H1 (cell line): ENCODE results near the gene SPTAN1. TPM values are rescaled to one million over a fixed set of nuclear protein-coding genes. Genes with fewer than 3 reads are reported as not detected.
"Not testable (repeated sequence)": the region's sequence is repeated elsewhere in the genome, so short reads cannot be mapped to it uniquely, and the experiment has no call there.

Experiments
- CTCF ChIA-PET: fragments of 300-600 bp; sonication (Branson Sonifier 250); formaldehyde crosslinking; loops from one replicate; lab custom pipeline; 2021; ENCODE audit not compliant: partially characterized antibody; lab: Charles Lee
- POLR2A ChIA-PET: fragments of 300-600 bp; sonication (Branson Sonifier 250); formaldehyde crosslinking; loops from one replicate; lab custom pipeline; 2021; ENCODE audit warnings: inconsistent platforms; ENCODE audit not compliant: partially characterized antibody; lab: Charles Lee
- DNase-seq, 2 experiments: peaks; one replicate each; pipeline versions ENCODE4 v3.0.0 to v3.0.0-alpha.2; 2010 to 2022; ENCODE audit warnings: low spot score in 2 of 2, low read depth in 1 of 2, mixed read lengths in 1 of 2
- FAIRE-seq: peaks from 2 replicates; lab custom pipeline; 2011; peaks lifted over from hg19 to GRCh38; lab: Jason Lieb, UNC
- H2AFZ ChIP-seq: 2 replicates; pipeline ENCODE4 v1.8.1; 2012; ENCODE audit warnings: low read length, inconsistent platforms
- H2AK5ac ChIP-seq: 2 replicates; pipeline ENCODE4 v1.6.1; 2013; ENCODE audit warnings: low read depth, low read length
- H2BK120ac ChIP-seq: replicated peaks from 2 replicates; pipeline ENCODE3; 2013; ENCODE audit warnings: low read depth, low read length, inconsistent platforms
- H2BK12ac ChIP-seq: 2 replicates; pipeline ENCODE4 v1.6.1; 2013; ENCODE audit warnings: low read depth, low read length
- H2BK15ac ChIP-seq: 2 replicates; pipeline ENCODE4 v1.6.1; 2013; ENCODE audit warnings: low read length
- H2BK20ac ChIP-seq: 2 replicates; pipeline ENCODE4 v1.6.1; 2013; ENCODE audit warnings: low read length
- H2BK5ac ChIP-seq: 2 replicates; pipeline ENCODE4 v1.6.1; 2013; ENCODE audit warnings: low read depth, low read length
- H3K14ac ChIP-seq: 2 replicates; pipeline ENCODE4 v1.6.1; 2013; ENCODE audit warnings: inconsistent platforms; ENCODE audit not compliant: insufficient read length
- H3K18ac ChIP-seq: 2 replicates; pipeline ENCODE4 v1.6.1; 2013; ENCODE audit warnings: low read length; ENCODE audit errors: extremely low read depth
- H3K23ac ChIP-seq: 2 replicates; pipeline ENCODE4 v1.6.1; 2013; ENCODE audit warnings: inconsistent platforms; ENCODE audit not compliant: insufficient read length
- H3K23me2 ChIP-seq: 2 replicates; pipeline ENCODE4 v1.6.1; 2013; ENCODE audit warnings: low read depth, low read length
- H3K27ac ChIP-seq: 2 replicates; pipeline ENCODE4 v1.6.1; 2011; ENCODE audit warnings: low read depth, low read length, inconsistent platforms
- H3K27me3 ChIP-seq, 4 experiments: replicated peaks in 1 of 4; 1 replicate in 1 of 4; 2 replicates in 3 of 4; pipeline versions ENCODE4 v1.6.1 to v1.8.1; 2011 to 2013; ENCODE audit warnings: low read length in 3 of 4, mild to moderate bottlenecking in 3 of 4, inconsistent platforms in 2 of 4, mixed read lengths in 2 of 4, moderate library complexity in 1 of 4; ENCODE audit not compliant: control insufficient read depth in 3 of 4, insufficient read depth in 3 of 4; ENCODE audit errors: extremely low read depth in 1 of 4
- H3K36me3 ChIP-seq, 4 experiments: 2 replicates each; pipeline versions ENCODE4 v1.6.1 to v1.8.1; 2011 to 2013; ENCODE audit warnings: mild to moderate bottlenecking in 4 of 4, low read length in 3 of 4, moderate library complexity in 2 of 4, control low read depth in 1 of 4, inconsistent platforms in 1 of 4; ENCODE audit not compliant: insufficient read depth in 4 of 4, control insufficient read depth in 2 of 4
- H3K4ac ChIP-seq: replicated peaks from 2 replicates; pipeline ENCODE3; 2013; ENCODE audit warnings: low read length, low read depth, mixed read lengths, inconsistent platforms; ENCODE audit not compliant: insufficient read length
- H3K4me1 ChIP-seq, 4 experiments: replicated peaks in 1 of 4; 1 replicate in 1 of 4; 2 replicates in 3 of 4; pipeline versions ENCODE4 v1.6.1 to v1.8.1; 2011 to 2013; ENCODE audit warnings: low read length in 3 of 4, inconsistent platforms in 2 of 4, mixed read lengths in 1 of 4; ENCODE audit not compliant: insufficient read depth in 4 of 4, control insufficient read depth in 3 of 4
- H3K4me2 ChIP-seq, 2 experiments: 2 replicates each; pipeline versions ENCODE4 v1.6.1 to v1.8.1; 2011 to 2013; ENCODE audit warnings: low read depth in 2 of 2, low read length in 2 of 2, control low read depth in 1 of 2, inconsistent platforms in 1 of 2, mild to moderate bottlenecking in 1 of 2; ENCODE audit not compliant: insufficient read depth in 1 of 2
- H3K4me3 ChIP-seq, 4 experiments: fragments of 200-600, 300-600 bp in 1 of 4; sonication (generic), shearing (Covaris generic), sonication (Bioruptor Twin) in 1 of 4; 2 replicates each; pipeline versions ENCODE4 v1.5.1 to v1.8.1; 2011 to 2016; ENCODE audit warnings: low read length in 4 of 4, low read depth in 3 of 4, control low read depth in 2 of 4, inconsistent platforms in 2 of 4, mild to moderate bottlenecking in 2 of 4, mixed read lengths in 1 of 4, moderate library complexity in 1 of 4; ENCODE audit not compliant: insufficient read depth in 2 of 4; ENCODE audit errors: extremely low read depth in 1 of 4
- H3K56ac ChIP-seq: replicated peaks from 2 replicates; pipeline ENCODE3; 2013; ENCODE audit warnings: low read depth, mild to moderate bottlenecking, mixed read lengths, low read length, inconsistent platforms; ENCODE audit not compliant: insufficient read length
- H3K79me1 ChIP-seq: 2 replicates; pipeline ENCODE4 v1.6.1; 2013; ENCODE audit warnings: low read depth, low read length, control low read depth
- H3K79me2 ChIP-seq, 2 experiments: 2 replicates each; pipeline versions ENCODE4 v1.6.1 to v1.8.1; 2012 to 2013; ENCODE audit warnings: low read length in 2 of 2, mild to moderate bottlenecking in 2 of 2, inconsistent platforms in 1 of 2; ENCODE audit not compliant: insufficient read depth in 2 of 2, control insufficient read depth in 1 of 2
- H3K9ac ChIP-seq, 4 experiments: replicated peaks in 1 of 4; 1 replicate in 1 of 4; 2 replicates in 3 of 4; pipeline versions ENCODE4 v1.6.1 to v1.8.1; 2011 to 2013; ENCODE audit warnings: low read depth in 3 of 4, low read length in 3 of 4, control low read depth in 2 of 4, mild to moderate bottlenecking in 2 of 4, moderate library complexity in 2 of 4, inconsistent platforms in 1 of 4; ENCODE audit errors: extremely low read depth in 1 of 4
- H3K9me3 ChIP-seq, 2 experiments: 2 replicates each; pipeline versions ENCODE4 v1.6.1 to v1.8.1; 2012 to 2013; ENCODE audit warnings: mild to moderate bottlenecking in 2 of 2, moderate library complexity in 2 of 2, control low read depth in 1 of 2, inconsistent platforms in 1 of 2, low read depth in 1 of 2, low read length in 1 of 2, mixed read lengths in 1 of 2; ENCODE audit not compliant: insufficient read depth in 2 of 2
- H4K20me1 ChIP-seq, 2 experiments: replicated peaks in 1 of 2; 2 replicates each; pipeline versions ENCODE3 to v1.8.1; 2011 to 2013; ENCODE audit warnings: inconsistent platforms in 2 of 2, low read length in 2 of 2, mild to moderate bottlenecking in 1 of 2; ENCODE audit not compliant: insufficient read depth in 2 of 2, control insufficient read depth in 1 of 2
- H4K5ac ChIP-seq: 2 replicates; pipeline ENCODE4 v1.6.1; 2013; ENCODE audit warnings: low read length, low read depth, mixed read lengths, inconsistent platforms; ENCODE audit not compliant: insufficient read length
- H4K8ac ChIP-seq: 2 replicates; pipeline ENCODE4 v1.8.0; 2013; ENCODE audit warnings: mild to moderate bottlenecking, moderate library complexity, low read length, inconsistent platforms; ENCODE audit not compliant: insufficient read depth; ENCODE audit errors: extremely low read depth
- H4K91ac ChIP-seq: replicated peaks from 2 replicates; pipeline ENCODE3; 2013; ENCODE audit warnings: low read length, mixed read lengths, inconsistent platforms; ENCODE audit not compliant: insufficient read length
- WGBS, 2 experiments: shearing (Covaris generic) in 1 of 2; methylation state at CpG; one replicate each; pipeline versions ENCODE4 v1.1.6 to v1.1.7; 2013 to 2015; ENCODE audit warnings: low lambda C conversion rate in 2 of 2, mixed read lengths in 2 of 2, inconsistent platforms in 1 of 2, low coverage in 1 of 2, missing lambda C conversion rate in 1 of 2; ENCODE audit not compliant: insufficient replicate concordance in 2 of 2, insufficient coverage in 1 of 2, insufficient read length in 1 of 2; ENCODE audit errors: extremely low coverage in 1 of 2, missing lambda C conversion rate in 1 of 2; 5-methylcytosine and 5-hydroxymethylcytosine counted together
- polyA plus RNA-seq, 7 experiments: library from polyadenylated mRNA; depleted of rRNA in 3 of 7; stranded (reverse) in 5 of 7; unstranded in 2 of 7; fragments of >200 nt in 5 of 7; fragments of 200-250 nt in 2 of 7; gene quantifications; 1 replicate in 5 of 7; 2 replicates in 1 of 7; 4 replicates in 1 of 7; pipeline versions ENCODE4 v1.2.1 to v1.2.3, GENCODE V29; 2011 to 2013; ENCODE audit warnings: missing spikeins in 2 of 7, mixed read lengths in 2 of 7
- total RNA-seq: library from RNA; stranded (reverse); fragmentation: NEBNext Ultra II Directional; extraction: Animal tissue kit (Norgen Biotek cat#: 25700); gene quantifications from 2 replicates; pipeline ENCODE4 v1.2.1, GENCODE V29; 2021

SPTAN1 gene
- total and polyA plus RNA-seq, 2 of the 8 experiments (the other 6 are each of a cell fraction or from before 2014, with no cell fraction given): 182 to 216 TPM

- not testable (repeated sequence) for H4K20me1 ChIP-seq, H2BK12ac ChIP-seq, H3K18ac ChIP-seq, H3K23ac ChIP-seq, H3K27ac ChIP-seq, FAIRE-seq, H3K27me3 ChIP-seq, H3K4me1 ChIP-seq, H2BK5ac ChIP-seq, H3K56ac ChIP-seq, H3K79me2 ChIP-seq, H2BK120ac ChIP-seq, H2BK20ac ChIP-seq, H4K91ac ChIP-seq, H3K9ac ChIP-seq, H2AFZ ChIP-seq, H3K79me1 ChIP-seq, H3K4me2 ChIP-seq, H4K5ac ChIP-seq, H4K8ac ChIP-seq, H3K9me3 ChIP-seq, H2AK5ac ChIP-seq, DNase-seq, H3K23me2 ChIP-seq, H2BK15ac ChIP-seq, H3K4ac ChIP-seq, H3K4me3 ChIP-seq, H3K14ac ChIP-seq
- ChIA-PET POLR2A (interaction anchor here (0.7 to 1.6 kb wide), 2 partner anchors 14 to 26 kb away, joined by 3 to 5 read pairs; no protein-coding TSS in a partner anchor), CTCF (interaction anchor here (0.6 to 0.9 kb wide), 2 partner anchors 17 to 64 kb away, joined by 3 read pairs; no protein-coding TSS in a partner anchor)
- WGBS, 2 experiments: 89% methylated on average over 8 of the region's 8 CpGs; no CpG with 5 or more reads in 1 of the 2 experiments
- peaks cover 34 to 89% (median 73%) of the 10 kb centered on the region in 4 experiments for H3K36me3 ChIP-seq
These were observed 32.8 kb downstream of the SPTAN1 start for GRCh38 chr9:128585155-128585554.

DNA sequence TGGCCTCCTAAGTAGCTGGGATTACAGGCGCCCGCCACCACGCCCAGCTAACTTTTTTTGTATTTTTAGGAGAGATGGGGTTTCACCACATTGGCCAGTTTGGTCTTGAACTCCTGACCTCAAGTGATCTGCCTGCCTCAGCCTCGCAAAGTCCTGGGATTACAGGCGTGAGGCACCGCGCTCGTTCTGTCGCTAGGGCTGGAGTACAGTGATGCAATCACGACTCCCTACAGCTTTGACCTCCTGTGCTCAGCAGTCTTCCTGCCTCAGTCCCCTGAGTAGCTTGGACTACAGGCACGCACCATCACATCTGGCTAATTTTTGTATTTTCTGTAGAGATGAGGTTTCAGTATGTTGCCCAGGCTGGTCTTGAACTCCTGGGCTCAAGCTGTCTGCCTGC, 34.5 kb downstream of the SPTAN1 start:
- POLR2A ChIA-PET: not testable (repeated sequence)
- WGBS, 2 experiments: 95% methylated on average over 11 of the region's 11 CpGs; no CpG with 5 or more reads in 1 of the 2 experiments
- CTCF ChIA-PET: interaction anchor here (0.8 kb wide), 1 partner anchor 175 kb away, joined by 3 read pairs; no protein-coding TSS in a partner anchor

More for the DNA sequence above, 34.5 kb downstream of the SPTAN1 start:
- not testable (repeated sequence) for H3K9ac ChIP-seq, H3K23ac ChIP-seq, H3K4me3 ChIP-seq, H2BK120ac ChIP-seq, H3K56ac ChIP-seq, H3K14ac ChIP-seq, H4K8ac ChIP-seq, DNase-seq, H3K79me1 ChIP-seq, H3K4ac ChIP-seq, H3K4me1 ChIP-seq, H2AFZ ChIP-seq, H4K5ac ChIP-seq, H3K9me3 ChIP-seq, H2BK12ac ChIP-seq, H3K27ac ChIP-seq, H4K20me1 ChIP-seq, H4K91ac ChIP-seq, H2AK5ac ChIP-seq, FAIRE-seq, H2BK20ac ChIP-seq, H2BK5ac ChIP-seq, H3K18ac ChIP-seq, H3K4me2 ChIP-seq, H3K27me3 ChIP-seq, H2BK15ac ChIP-seq, H3K79me2 ChIP-seq, H3K23me2 ChIP-seq
- peaks cover 36 to 85% (median 73%) of the 10 kb centered on the region in 4 experiments for H3K36me3 ChIP-seq
